ENCODE measurements around the gene UFM1. TPM values are rescaled to one million over a fixed set of nuclear protein-coding genes. Genes with fewer than 3 reads are reported as not detected.

UFM1 gene
- total and polyA plus RNA-seq, 2 of the 13 experiments (the other 11 are each of a cell fraction or from before 2014, with no cell fraction given): 42.6 to 47.0 TPM

- TF ChIP-seq ZNF251 (CRISPR knock-in tag; IDR thresholded peaks at IDR 0.05) (no peak), RARG (CRISPR knock-in tag; IDR thresholded peaks at IDR 0.05; ENCODE audit: low read depth) (no peak), ZNF17 (CRISPR knock-in tag; IDR thresholded peaks at IDR 0.05) (no peak), ZFP90 (CRISPR knock-in tag; IDR thresholded peaks at IDR 0.05; ENCODE audit: borderline replicate concordance) (no peak), ZNF7 (CRISPR knock-in tag; IDR thresholded peaks at IDR 0.05) (no peak), ZKSCAN5 (CRISPR knock-in tag; IDR thresholded peaks at IDR 0.05) (no peak), ZFP82 (CRISPR knock-in tag; IDR thresholded peaks at IDR 0.05; ENCODE audit: borderline replicate concordance) (peak; percentile 67; the same call in 1 of the 2 replicates), PHF5A (CRISPR knock-in tag; IDR thresholded peaks at IDR 0.05; ENCODE audit: low read depth, unreplicated experiment) (no peak), ZNF709 (CRISPR knock-in tag; IDR thresholded peaks at IDR 0.05) (no peak), TCF12 (IDR thresholded peaks at IDR 0.05) (no peak), TCF12 (CRISPR knock-in tag; IDR thresholded peaks at IDR 0.05) (no peak), KDM5B (CRISPR knock-in tag; IDR thresholded peaks at IDR 0.05; ENCODE audit: borderline replicate concordance) (peak; percentile 46; the same call in 1 of the 2 replicates), FOXA3 (CRISPR knock-in tag; IDR thresholded peaks at IDR 0.05) (no peak), NFATC3 (CRISPR knock-in tag; IDR thresholded peaks at IDR 0.05) (no peak), NFE2 (CRISPR knock-in tag; IDR thresholded peaks at IDR 0.05) (no peak)
- TF ChIP-seq, protein P1, sequence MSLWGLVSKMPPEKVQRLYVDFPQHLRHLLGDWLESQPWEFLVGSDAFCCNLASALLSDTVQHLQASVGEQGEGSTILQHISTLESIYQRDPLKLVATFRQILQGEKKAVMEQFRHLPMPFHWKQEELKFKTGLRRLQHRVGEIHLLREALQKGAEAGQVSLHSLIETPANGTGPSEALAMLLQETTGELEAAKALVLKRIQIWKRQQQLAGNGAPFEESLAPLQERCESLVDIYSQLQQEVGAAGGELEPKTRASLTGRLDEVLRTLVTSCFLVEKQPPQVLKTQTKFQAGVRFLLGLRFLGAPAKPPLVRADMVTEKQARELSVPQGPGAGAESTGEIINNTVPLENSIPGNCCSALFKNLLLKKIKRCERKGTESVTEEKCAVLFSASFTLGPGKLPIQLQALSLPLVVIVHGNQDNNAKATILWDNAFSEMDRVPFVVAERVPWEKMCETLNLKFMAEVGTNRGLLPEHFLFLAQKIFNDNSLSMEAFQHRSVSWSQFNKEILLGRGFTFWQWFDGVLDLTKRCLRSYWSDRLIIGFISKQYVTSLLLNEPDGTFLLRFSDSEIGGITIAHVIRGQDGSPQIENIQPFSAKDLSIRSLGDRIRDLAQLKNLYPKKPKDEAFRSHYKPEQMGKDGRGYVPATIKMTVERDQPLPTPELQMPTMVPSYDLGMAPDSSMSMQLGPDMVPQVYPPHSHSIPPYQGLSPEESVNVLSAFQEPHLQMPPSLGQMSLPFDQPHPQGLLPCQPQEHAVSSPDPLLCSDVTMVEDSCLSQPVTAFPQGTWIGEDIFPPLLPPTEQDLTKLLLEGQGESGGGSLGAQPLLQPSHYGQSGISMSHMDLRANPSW (CRISPR knock-in tag; IDR thresholded peaks at IDR 0.05; ENCODE audit: borderline replicate concordance): 0 out of 2 replicates have a peak, but pooled peaks have one; percentile 28
- TF ChIP-seq, protein P2, sequence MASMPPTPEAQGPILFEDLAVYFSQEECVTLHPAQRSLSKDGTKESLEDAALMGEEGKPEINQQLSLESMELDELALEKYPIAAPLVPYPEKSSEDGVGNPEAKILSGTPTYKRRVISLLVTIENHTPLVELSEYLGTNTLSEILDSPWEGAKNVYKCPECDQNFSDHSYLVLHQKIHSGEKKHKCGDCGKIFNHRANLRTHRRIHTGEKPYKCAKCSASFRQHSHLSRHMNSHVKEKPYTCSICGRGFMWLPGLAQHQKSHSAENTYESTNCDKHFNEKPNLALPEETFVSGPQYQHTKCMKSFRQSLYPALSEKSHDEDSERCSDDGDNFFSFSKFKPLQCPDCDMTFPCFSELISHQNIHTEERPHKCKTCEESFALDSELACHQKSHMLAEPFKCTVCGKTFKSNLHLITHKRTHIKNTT (CRISPR knock-in tag; IDR thresholded peaks at IDR 0.05): no peak
- TF ChIP-seq, protein P3, sequence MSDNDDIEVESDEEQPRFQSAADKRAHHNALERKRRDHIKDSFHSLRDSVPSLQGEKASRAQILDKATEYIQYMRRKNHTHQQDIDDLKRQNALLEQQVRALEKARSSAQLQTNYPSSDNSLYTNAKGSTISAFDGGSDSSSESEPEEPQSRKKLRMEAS (IDR thresholded peaks at IDR 0.05): peak; percentile 45; the same call in 1 of the 2 replicates
- TF ChIP-seq, protein P4, sequence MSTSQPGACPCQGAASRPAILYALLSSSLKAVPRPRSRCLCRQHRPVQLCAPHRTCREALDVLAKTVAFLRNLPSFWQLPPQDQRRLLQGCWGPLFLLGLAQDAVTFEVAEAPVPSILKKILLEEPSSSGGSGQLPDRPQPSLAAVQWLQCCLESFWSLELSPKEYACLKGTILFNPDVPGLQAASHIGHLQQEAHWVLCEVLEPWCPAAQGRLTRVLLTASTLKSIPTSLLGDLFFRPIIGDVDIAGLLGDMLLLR (CRISPR knock-in tag; IDR thresholded peaks at IDR 0.05): no peak
- TF ChIP-seq, protein P5, sequence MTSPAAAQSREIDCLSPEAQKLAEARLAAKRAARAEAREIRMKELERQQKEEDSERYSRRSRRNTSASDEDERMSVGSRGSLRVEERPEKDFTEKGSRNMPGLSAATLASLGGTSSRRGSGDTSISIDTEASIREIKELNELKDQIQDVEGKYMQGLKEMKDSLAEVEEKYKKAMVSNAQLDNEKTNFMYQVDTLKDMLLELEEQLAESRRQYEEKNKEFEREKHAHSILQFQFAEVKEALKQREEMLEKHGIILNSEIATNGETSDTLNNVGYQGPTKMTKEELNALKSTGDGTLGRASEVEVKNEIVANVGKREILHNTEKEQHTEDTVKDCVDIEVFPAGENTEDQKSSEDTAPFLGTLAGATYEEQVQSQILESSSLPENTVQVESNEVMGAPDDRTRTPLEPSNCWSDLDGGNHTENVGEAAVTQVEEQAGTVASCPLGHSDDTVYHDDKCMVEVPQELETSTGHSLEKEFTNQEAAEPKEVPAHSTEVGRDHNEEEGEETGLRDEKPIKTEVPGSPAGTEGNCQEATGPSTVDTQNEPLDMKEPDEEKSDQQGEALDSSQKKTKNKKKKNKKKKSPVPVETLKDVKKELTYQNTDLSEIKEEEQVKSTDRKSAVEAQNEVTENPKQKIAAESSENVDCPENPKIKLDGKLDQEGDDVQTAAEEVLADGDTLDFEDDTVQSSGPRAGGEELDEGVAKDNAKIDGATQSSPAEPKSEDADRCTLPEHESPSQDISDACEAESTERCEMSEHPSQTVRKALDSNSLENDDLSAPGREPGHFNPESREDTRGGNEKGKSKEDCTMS (CRISPR knock-in tag; conservative IDR thresholded peaks at IDR 0.05): no peak
- TF ChIP-seq, protein P6, sequence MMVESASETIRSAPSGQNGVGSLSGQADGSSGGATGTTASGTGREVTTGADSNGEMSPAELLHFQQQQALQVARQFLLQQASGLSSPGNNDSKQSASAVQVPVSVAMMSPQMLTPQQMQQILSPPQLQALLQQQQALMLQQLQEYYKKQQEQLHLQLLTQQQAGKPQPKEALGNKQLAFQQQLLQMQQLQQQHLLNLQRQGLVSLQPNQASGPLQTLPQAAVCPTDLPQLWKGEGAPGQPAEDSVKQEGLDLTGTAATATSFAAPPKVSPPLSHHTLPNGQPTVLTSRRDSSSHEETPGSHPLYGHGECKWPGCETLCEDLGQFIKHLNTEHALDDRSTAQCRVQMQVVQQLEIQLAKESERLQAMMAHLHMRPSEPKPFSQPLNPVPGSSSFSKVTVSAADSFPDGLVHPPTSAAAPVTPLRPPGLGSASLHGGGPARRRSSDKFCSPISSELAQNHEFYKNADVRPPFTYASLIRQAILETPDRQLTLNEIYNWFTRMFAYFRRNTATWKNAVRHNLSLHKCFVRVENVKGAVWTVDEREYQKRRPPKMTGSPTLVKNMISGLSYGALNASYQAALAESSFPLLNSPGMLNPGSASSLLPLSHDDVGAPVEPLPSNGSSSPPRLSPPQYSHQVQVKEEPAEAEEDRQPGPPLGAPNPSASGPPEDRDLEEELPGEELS (CRISPR knock-in tag; IDR thresholded peaks at IDR 0.05): no peak
Measured at GRCh38 chr13:38349390-38350113, at the start of gene UFM1 (continued).

All from HepG2 (cell line).